Keratinocyte (primary cell): Measurements from ENCODE around the gene ADD2. TPM values are rescaled to one million over a fixed set of nuclear protein-coding genes. Genes with fewer than 3 reads are reported as not detected.

Experiments
- DNase-seq: peaks from one replicate; pipeline ENCODE4 v3.0.0-alpha.2; 2011; ENCODE audit warnings: low read depth, missing footprints, low spot score
- FAIRE-seq: peaks from 2 replicates; lab custom pipeline; 2011; peaks lifted over from hg19 to GRCh38; lab: Jason Lieb, UNC
- H2AFZ ChIP-seq: 2 replicates; pipeline ENCODE4 v1.6.0; 2012; ENCODE audit warnings: low read length, control low read depth, inconsistent platforms; ENCODE audit not compliant: control insufficient read depth
- H3K27ac ChIP-seq: 2 replicates; pipeline ENCODE4 v1.5.1; 2011; ENCODE audit warnings: low read length; ENCODE audit not compliant: control insufficient read depth, insufficient read depth
- H3K27me3 ChIP-seq: 3 replicates; pipeline ENCODE4 v1.6.0; 2011; ENCODE audit warnings: low read length; ENCODE audit not compliant: control insufficient read depth, insufficient read depth; ENCODE audit errors: extremely low read depth
- H3K36me3 ChIP-seq, 2 experiments: 2 replicates in 1 of 2; 3 replicates in 1 of 2; pipeline ENCODE4 v1.5.1; 2011; ENCODE audit warnings: low read length in 2 of 2, mild to moderate bottlenecking in 1 of 2; ENCODE audit not compliant: control insufficient read depth in 2 of 2, insufficient read depth in 2 of 2; ENCODE audit errors: extremely low read depth in 1 of 2
- H3K4me1 ChIP-seq: 3 replicates; pipeline ENCODE4 v1.5.1; 2011; ENCODE audit warnings: low read length; ENCODE audit not compliant: control insufficient read depth, insufficient read depth; ENCODE audit errors: extremely low read depth
- H3K4me2 ChIP-seq: 3 replicates; pipeline ENCODE4 v1.6.0; 2011; ENCODE audit warnings: low read depth, low read length; ENCODE audit not compliant: control insufficient read depth, insufficient read depth; ENCODE audit errors: extremely low read depth
- H3K4me3 ChIP-seq, 3 experiments: fragments of 200-600 bp in 1 of 3; sonication (generic) in 1 of 3; 2 replicates in 2 of 3; 3 replicates in 1 of 3; pipeline ENCODE4 v1.5.1; 2011 to 2016; ENCODE audit warnings: low read length in 3 of 3, mild to moderate bottlenecking in 3 of 3, control low read depth in 2 of 3, inconsistent platforms in 1 of 3, low read depth in 1 of 3, mixed read lengths in 1 of 3, mixed run types in 1 of 3, moderate library complexity in 1 of 3; ENCODE audit not compliant: control insufficient read depth in 2 of 3, insufficient read depth in 2 of 3; ENCODE audit errors: extremely low read depth in 1 of 3
- H3K79me2 ChIP-seq: 2 replicates; pipeline ENCODE4 v1.6.0; 2012; ENCODE audit warnings: low read length; ENCODE audit not compliant: control insufficient read depth, insufficient read depth
- H3K9ac ChIP-seq: 3 replicates; pipeline ENCODE4 v1.6.0; 2011; ENCODE audit warnings: low read length; ENCODE audit not compliant: control insufficient read depth, insufficient read depth; ENCODE audit errors: extremely low read depth
- H3K9me1 ChIP-seq: 3 replicates; pipeline ENCODE4 v1.6.0; 2011; ENCODE audit warnings: low read length; ENCODE audit not compliant: control insufficient read depth, insufficient read depth; ENCODE audit errors: extremely low read depth
- H3K9me3 ChIP-seq: 2 replicates; pipeline ENCODE4 v1.5.1; 2012; ENCODE audit warnings: low read depth, low read length; ENCODE audit not compliant: control insufficient read depth
- H4K20me1 ChIP-seq: 3 replicates; pipeline ENCODE4 v1.6.0; 2011; ENCODE audit warnings: low read length; ENCODE audit not compliant: control insufficient read depth, insufficient read depth; ENCODE audit errors: extremely low read depth
- CTCF ChIP-seq, 3 experiments: IDR thresholded peaks in 1 of 3; conservative IDR thresholded peaks in 1 of 3; optimal IDR thresholded peaks in 1 of 3; 2 replicates in 2 of 3; 3 replicates in 1 of 3; pipeline versions ENCODE3 to v1.5.1; 2011; ENCODE audit warnings: low read length in 3 of 3, mild to moderate bottlenecking in 3 of 3, moderate library complexity in 2 of 3, control low read depth in 1 of 3, inconsistent platforms in 1 of 3; ENCODE audit not compliant: insufficient read depth in 2 of 3; ENCODE audit errors: extremely low read depth in 1 of 3
- EZH2 ChIP-seq: IDR thresholded peaks from one replicate; pipeline ENCODE4 v1.6.1; 2012; ENCODE audit warnings: inconsistent platforms, mild to moderate bottlenecking, low read length, moderate library complexity
- dilution Hi-C: fragments of 300-500 bp; cut with MboI; formaldehyde crosslinking; loops from one replicate; pipeline ENCODE4 v1.7.0; 2020; ENCODE audit warnings: low sequenced_read_pairs; ENCODE audit not compliant: extremely low pct_ligation_motif_present
- polyA plus RNA-seq, 5 experiments: library from polyadenylated mRNA; depleted of rRNA in 3 of 5; stranded (reverse) in 3 of 5; stranded (forward) in 1 of 5; unstranded in 1 of 5; fragments of >200 nt; gene quantifications; 1 replicate in 1 of 5; 2 replicates in 3 of 5; 3 replicates in 1 of 5; pipeline versions ENCODE4 v1.2.1 to v1.2.3, GENCODE V29; 2011 to 2012; ENCODE audit warnings: missing spikeins in 2 of 5, low read depth in 1 of 5, low replicate concordance in 1 of 5

The ADD2 gene
- polyA plus RNA-seq, 1 donor (not counting 4 experiments of a cell fraction or from before 2014, with no cell fraction given), result 0.05 TPM

- Histone ChIP-seq H3K4me1 (peaks cover 6% of the 10 kb centered on the region), H3K4me3 (no peak overlapping the region), H3K9me3 (no peaks in the 10 kb centered on the region), H2AFZ (no peak overlapping the region), H3K4me2 (no peak overlapping the region), H3K9me1 (no peaks in the 10 kb centered on the region), H4K20me1 (no peaks in the 10 kb centered on the region), H3K9ac (no peak overlapping the region), H3K27ac (no peak overlapping the region), H3K27me3 (peaks cover 11% of the 10 kb centered on the region), H3K79me2 (no peaks in the 10 kb centered on the region), H3K36me3 (no peaks in the 10 kb centered on the region)
- dilution Hi-C loops, result no loop called here
- no peak for FAIRE-seq
- TF ChIP-seq EZH2 (no peak), CTCF (optimal IDR thresholded peaks at IDR 0.05 in 1 of 3, IDR thresholded peaks at IDR 0.05 in 1 of 3, conservative IDR thresholded peaks at IDR 0.05 in 1 of 3; ENCODE audit: extremely low read depth in 1 of 3, insufficient read depth in 2 of 3, low read length in 3 of 3) (no peak)
- DNase-seq, result no peak
These were observed 38.4 kb downstream of the ADD2 start for GRCh38 chr2:70729647-70730046.

GRCh38 chr2:70728128-70728527 lies 39.9 kb downstream of the ADD2 start:
- no peaks in the 10 kb centered on the region for H4K20me1 ChIP-seq
- no peaks in the 10 kb centered on the region for H3K36me3 ChIP-seq
- H2AFZ ChIP-seq, result no peak overlapping the region
- H3K27me3 ChIP-seq, result peaks cover 11% of the 10 kb centered on the region
- no peak overlapping the region for H3K4me3 ChIP-seq
- no peaks in the 10 kb centered on the region for H3K9me1 ChIP-seq
- H3K27ac ChIP-seq, result no peak overlapping the region
- dilution Hi-C loops, result no loop called here
- H3K4me2 ChIP-seq, result no peak overlapping the region
- H3K4me1 ChIP-seq, result peaks cover 6% of the 10 kb centered on the region
- H3K9ac ChIP-seq, result no peak overlapping the region
- FAIRE-seq (no peak), DNase-seq (no peak)
- no peaks in the 10 kb centered on the region for H3K79me2 ChIP-seq
- no peaks in the 10 kb centered on the region for H3K9me3 ChIP-seq
- no peak for TF ChIP-seq EZH2
